Hematopoietic multipotent progenitor cell treated with erythropoietin and hydrocortisone succinate and interleukin-3 and kit ligand, for 17 days (in vitro differentiated cells): ENCODE results near the gene ABTB1.
"Not testable (repeated sequence)": the region's sequence is repeated elsewhere in the genome, so short reads cannot be mapped to it uniquely, and the experiment has no call there.

Source experiments
- DNase-seq: peaks from one replicate; pipeline ENCODE4 v3.0.0-alpha.2; 2015; ENCODE audit warnings: low spot score

The ABTB1 gene

DNA sequence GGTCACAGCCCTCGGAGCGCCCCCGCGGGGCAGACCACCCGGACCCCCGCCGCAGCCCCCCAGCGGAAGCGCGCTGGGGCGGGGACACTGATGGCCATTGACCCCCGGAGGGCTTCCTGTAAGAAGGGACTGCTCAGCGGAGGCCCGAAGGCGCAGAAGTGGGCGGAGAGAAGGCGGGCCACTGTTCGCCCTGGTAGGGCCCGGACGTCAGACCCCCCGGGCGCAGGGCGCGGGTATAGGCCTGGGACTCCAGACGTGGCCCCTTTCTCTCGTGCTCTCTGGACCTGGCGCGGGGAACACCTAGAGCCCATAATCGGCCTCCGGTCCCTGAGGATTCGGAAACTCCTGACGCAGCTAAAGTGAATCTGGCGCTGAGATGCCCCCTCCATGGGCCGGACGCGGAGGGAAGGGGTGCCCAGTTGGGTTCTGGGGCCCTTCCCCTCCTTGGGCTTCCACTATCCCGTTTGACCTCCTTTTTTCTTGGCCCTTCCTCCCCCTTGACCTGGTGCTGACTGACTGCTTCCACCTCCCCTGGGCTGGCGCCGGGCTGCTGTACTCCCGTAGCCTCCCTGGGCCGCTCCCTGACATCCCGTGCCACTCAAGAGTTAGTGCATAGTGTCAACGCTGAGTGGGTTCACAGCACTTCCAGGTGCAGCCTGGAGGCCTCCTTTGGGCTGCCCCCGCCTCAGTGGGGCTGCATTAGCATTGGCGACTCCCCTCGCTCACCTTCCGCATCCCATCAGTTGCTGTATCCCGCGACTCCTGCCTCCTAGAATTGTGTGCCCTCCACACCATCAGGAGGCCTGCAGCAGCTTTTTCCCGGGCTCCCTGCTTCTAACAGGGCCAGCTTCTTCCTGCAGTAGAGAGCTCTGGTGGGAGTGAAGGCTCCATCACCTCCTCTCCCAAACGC lies 694 bp downstream of the ABTB1 start:
- no peak for DNase-seq

GRCh38 chr3:127674101-127674721 lies 1.5 kb downstream of the ABTB1 start:
- DNase-seq, result no peak

GRCh38 chr3:127674790-127675189 lies 2.0 kb downstream of the ABTB1 start:
- no peak for DNase-seq

- DNase-seq, result no peak
These were observed 3.1 kb downstream of the ABTB1 start for GRCh38 chr3:127675651-127676391.

DNA sequence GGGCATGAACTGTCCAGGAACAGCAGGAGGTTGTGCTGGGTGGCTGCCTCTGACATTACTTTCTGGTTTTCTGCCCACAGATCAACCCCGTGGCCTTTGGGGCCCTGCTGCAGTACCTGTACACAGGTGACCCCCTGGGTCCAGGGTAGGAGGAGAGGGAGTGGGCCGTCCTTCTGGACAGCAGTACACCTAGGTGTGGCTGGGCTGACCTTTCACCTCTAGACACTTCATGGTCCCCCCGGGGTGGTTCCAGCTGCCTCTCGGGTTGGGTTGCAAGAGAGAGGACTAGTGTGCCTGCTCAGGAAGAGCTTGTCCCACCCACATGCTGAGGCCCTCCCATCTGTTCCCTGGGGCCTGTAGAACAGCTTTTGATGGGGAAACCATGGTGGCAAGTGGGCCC lies 3.7 kb downstream of the ABTB1 start:
- no peak for DNase-seq

DNA sequence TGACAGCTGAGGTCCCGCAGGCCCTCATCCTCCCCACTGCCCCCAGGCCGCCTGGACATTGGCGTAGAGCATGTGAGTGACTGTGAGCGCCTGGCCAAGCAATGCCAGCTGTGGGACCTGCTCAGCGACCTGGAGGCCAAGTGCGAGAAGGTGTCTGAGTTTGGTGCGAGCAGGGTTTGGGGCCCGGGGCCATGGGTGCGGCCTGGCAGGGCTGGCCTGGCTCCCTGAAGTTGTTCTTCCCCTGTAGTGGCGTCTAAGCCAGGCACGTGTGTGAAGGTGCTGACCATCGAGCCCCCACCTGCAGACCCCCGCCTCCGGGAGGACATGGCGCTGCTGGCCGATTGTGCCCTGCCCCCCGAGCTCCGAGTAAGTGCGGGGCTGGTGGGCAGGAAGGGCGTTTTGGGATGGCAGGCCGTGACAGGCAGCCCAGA lies 4.2 kb downstream of the ABTB1 start:
- DNase-seq, result no peak

GRCh38 chr3:127677541-127678314 lies 5.0 kb downstream of the ABTB1 start:
- no peak for DNase-seq

- DNase-seq, result no peak
These were observed 5.5 kb downstream of the ABTB1 start for GRCh38 chr3:127678315-127678599.

- DNase-seq, result no peak
These were observed 6.1 kb downstream of the ABTB1 start for GRCh38 chr3:127678611-127679533.

DNA sequence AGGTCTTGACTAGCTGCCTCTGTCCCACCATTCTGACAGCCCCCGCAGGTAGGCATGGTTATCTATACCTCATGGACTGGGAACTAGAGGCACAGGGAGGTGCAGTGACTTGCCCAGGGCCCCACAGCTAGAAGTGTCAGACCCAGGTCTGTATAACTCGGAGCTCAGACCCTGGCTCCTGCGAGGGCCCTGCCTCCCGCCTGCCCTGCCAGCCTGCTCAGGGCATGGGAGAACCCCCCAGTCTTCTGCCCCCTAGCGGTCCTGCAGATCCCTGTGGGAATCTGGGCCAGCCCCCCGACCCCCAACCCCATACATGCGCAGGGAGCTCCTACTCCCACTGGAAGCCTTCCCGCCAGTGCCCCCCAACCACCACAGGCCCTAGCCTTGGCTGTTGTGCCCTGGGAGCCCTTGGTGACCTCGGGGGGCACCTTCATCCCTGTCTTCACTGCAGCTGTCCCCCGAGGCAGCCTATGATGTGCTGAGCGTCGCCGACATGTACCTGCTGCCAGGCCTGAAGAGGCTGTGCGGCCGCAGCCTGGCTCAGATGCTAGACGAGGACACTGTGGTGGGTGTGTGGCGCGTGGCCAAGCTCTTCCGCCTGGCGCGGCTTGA lies 6.9 kb downstream of the ABTB1 start:
- no peak for DNase-seq

GRCh38 chr3:127680146-127680661 lies 7.5 kb downstream of the ABTB1 start:
- DNase-seq, result no peak

DNA sequence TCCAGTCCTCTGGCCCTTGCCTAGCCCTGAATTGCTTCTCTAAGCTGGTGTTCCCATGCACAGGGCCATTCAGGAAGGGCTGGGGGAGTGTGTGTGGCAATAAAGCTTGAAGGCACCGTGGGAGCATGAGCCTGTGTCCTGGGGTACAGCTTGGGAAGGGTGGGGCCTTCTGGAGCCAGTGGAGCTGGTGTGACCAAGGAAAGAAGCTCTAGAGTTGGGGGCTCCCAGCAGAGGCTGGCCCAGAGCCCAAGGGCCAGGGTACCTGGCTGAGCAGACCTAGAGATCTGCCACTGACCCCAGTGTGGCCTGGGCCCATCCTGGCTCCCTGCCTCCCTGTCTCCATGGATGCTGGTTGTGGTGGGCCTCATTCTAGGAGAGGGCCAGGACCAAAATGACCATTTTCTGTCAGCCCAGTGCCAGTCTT lies 8.1 kb downstream of the ABTB1 start:
- no peak for DNase-seq

DNA sequence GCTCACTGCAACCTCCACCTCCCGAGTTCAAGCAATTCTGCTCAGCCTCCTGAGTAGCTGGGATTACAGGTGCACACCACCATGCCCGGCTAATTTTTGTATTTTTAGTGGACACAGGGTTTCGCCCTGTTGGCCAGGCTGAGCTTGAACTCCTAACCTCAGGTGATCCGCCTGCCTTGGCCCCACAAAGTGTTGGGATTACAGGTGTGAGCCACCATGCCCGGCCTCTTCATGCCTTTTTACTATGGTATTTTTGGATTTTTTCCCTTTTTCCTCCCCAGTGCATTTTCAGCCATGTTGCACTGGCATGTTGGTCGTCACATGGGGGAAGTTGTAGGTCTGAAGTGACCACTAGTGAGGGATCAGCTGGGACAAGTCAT lies 9.4 kb downstream of the ABTB1 start:
- not testable (repeated sequence) for DNase-seq

- no peak for DNase-seq
These were observed 9.8 kb downstream of the ABTB1 start for GRCh38 chr3:127682561-127682960.

- DNase-seq, result no peak
These were observed 12.3 kb downstream of the ABTB1 start for GRCh38 chr3:127684871-127685707.

GRCh38 chr3:127685708-127686511 lies 13.2 kb downstream of the ABTB1 start:
- DNase-seq, result no peak

GRCh38 chr3:127686512-127686894 lies 13.8 kb downstream of the ABTB1 start:
- no peak for DNase-seq

GRCh38 chr3:127687228-127687737 lies 14.5 kb downstream of the ABTB1 start:
- no peak for DNase-seq
